ENCODE results near the gene VAV3. TPM values are rescaled to one million over a fixed set of nuclear protein-coding genes. Genes with fewer than 3 reads are reported as not detected.

Gene VAV3
- total RNA-seq, 4 donors from 2014 or later, result 0.33 to 12.1 (median 0.47) TPM

DNA sequence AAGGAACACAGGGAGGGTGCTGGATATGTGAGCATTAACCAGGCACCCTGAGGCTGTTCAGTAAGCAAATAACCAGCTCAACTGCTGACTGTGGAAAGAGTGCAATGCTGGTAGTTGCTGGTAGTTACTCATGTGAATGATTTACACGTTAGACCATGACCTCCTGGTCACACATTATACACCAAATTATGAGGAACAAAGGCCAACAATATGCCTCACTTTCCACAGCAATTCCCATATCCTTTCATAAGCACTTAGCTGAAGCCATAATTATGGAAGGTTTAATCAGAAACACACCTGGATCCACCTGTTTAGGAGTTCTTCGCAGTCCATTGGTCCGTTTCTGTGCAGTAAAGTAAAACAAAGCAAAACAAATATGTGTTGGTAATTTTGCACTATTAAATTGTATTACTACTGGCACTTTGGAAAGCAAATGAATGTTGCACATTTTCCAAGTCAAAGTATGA is 281.8 kb downstream of the VAV3 start:
- in situ Hi-C loops (cut with MboI; ENCODE audit: low sequenced_read_pairs in 4 of 4), result no loop called here
- TF ChIP-seq POLR2A (IDR thresholded peaks at IDR 0.05), result no peak
- no peak for TF ChIP-seq CTCF (IDR thresholded peaks at IDR 0.05 in 4 of 5, conservative IDR thresholded peaks at IDR 0.05 in 1 of 5)
- H3K27ac ChIP-seq, result no peak overlapping the region

GRCh38 chr1:107682467-107682866 is 282.5 kb downstream of the VAV3 start:
- TF ChIP-seq POLR2A (IDR thresholded peaks at IDR 0.05) (no peak), CTCF (IDR thresholded peaks at IDR 0.05 in 4 of 5, conservative IDR thresholded peaks at IDR 0.05 in 1 of 5) (no peak)
- Histone ChIP-seq H3K27ac (no peak overlapping the region), H3K27me3 (no peaks in the 10 kb centered on the region), H3K4me1 (no peaks in the 10 kb centered on the region), H3K9me3 (no peaks in the 10 kb centered on the region), H3K4me3 (no peak overlapping the region), H3K36me3 (no peaks in the 10 kb centered on the region)
- intact Hi-C loops (cut with DNase I; ENCODE audit: low total_unique reads) (no loop called here), in situ Hi-C loops (cut with MboI; ENCODE audit: low sequenced_read_pairs in 4 of 4) (no loop called here)
- DNase-seq (no peak), ATAC-seq (no peak)

More for the DNA sequence above, 281.8 kb downstream of the VAV3 start:
- no peaks in the 10 kb centered on the region for H3K36me3 ChIP-seq
- ATAC-seq, result no peak
- DNase-seq, result no peak
- H3K9me3 ChIP-seq, result no peaks in the 10 kb centered on the region
- no peaks in the 10 kb centered on the region for H3K27me3 ChIP-seq
- no peaks in the 10 kb centered on the region for H3K4me1 ChIP-seq
- no peak overlapping the region for H3K4me3 ChIP-seq
- intact Hi-C loops (cut with DNase I; ENCODE audit: low total_unique reads), result no loop called here

DNA sequence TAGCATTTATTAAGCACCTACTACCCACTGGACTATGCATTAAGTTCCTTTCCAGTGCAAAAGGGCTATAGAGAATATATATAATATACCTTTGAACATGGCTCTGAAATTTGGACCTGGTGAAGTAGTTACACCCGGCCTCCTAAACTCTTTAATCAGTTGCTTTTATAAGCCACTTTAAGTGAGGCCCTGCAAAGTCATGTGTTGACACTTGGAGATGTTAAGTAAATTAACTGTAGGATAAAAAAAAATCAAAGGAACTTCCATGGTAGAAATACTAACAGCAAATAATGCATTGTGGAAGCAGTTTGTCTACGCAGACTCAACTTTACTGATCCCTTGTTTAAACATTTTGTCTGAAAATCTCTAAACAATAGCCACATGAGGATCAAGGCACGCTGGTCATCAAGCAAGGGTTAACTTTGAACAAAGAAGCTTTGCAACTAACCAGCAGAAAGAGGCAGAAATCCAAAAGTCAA is 283.9 kb downstream of the VAV3 start:
- Histone ChIP-seq H3K4me1 (no peaks in the 10 kb centered on the region), H3K4me3 (no peak overlapping the region), H3K36me3 (no peaks in the 10 kb centered on the region), H3K9me3 (no peaks in the 10 kb centered on the region), H3K27me3 (no peaks in the 10 kb centered on the region), H3K27ac (no peak overlapping the region)
- TF ChIP-seq POLR2A (IDR thresholded peaks at IDR 0.05) (no peak), CTCF (IDR thresholded peaks at IDR 0.05 in 4 of 5, conservative IDR thresholded peaks at IDR 0.05 in 1 of 5) (no peak)
- in situ Hi-C loops (cut with MboI; ENCODE audit: low sequenced_read_pairs in 4 of 4) (no loop called here), intact Hi-C loops (cut with DNase I; ENCODE audit: low total_unique reads) (no loop called here)
- DNase-seq (no peak), ATAC-seq (no peak)

GRCh38 chr1:107680579-107680985 is 284.4 kb downstream of the VAV3 start:
- Histone ChIP-seq H3K4me3 (no peak overlapping the region), H3K27me3 (no peaks in the 10 kb centered on the region), H3K27ac (no peak overlapping the region), H3K4me1 (no peaks in the 10 kb centered on the region), H3K36me3 (no peaks in the 10 kb centered on the region), H3K9me3 (no peaks in the 10 kb centered on the region)
- intact Hi-C loops (cut with DNase I; ENCODE audit: low total_unique reads) (no loop called here), in situ Hi-C loops (cut with MboI; ENCODE audit: low sequenced_read_pairs in 4 of 4) (no loop called here)
- TF ChIP-seq POLR2A (IDR thresholded peaks at IDR 0.05) (no peak), CTCF (IDR thresholded peaks at IDR 0.05 in 4 of 5, conservative IDR thresholded peaks at IDR 0.05 in 1 of 5) (no peak)
- no peak for DNase-seq
- ATAC-seq, result no peak

- no peaks in the 10 kb centered on the region for H3K36me3 ChIP-seq
- H3K27ac ChIP-seq, result no peak overlapping the region
- no peak overlapping the region for H3K4me3 ChIP-seq
- no peak for DNase-seq
- intact Hi-C loops (cut with DNase I; ENCODE audit: low total_unique reads) (no loop called here), in situ Hi-C loops (cut with MboI; ENCODE audit: low sequenced_read_pairs in 4 of 4) (no loop called here)
- H3K4me1 ChIP-seq, result no peaks in the 10 kb centered on the region
- no peaks in the 10 kb centered on the region for H3K9me3 ChIP-seq
- TF ChIP-seq POLR2A (IDR thresholded peaks at IDR 0.05), result no peak
- no peak for TF ChIP-seq CTCF (IDR thresholded peaks at IDR 0.05 in 4 of 5, conservative IDR thresholded peaks at IDR 0.05 in 1 of 5)
- ATAC-seq, result no peak
- H3K27me3 ChIP-seq, result no peaks in the 10 kb centered on the region
Observed at GRCh38 chr1:107679411-107679953, 285.5 kb downstream of the VAV3 start.

All from gastrocnemius medialis (tissue), 4 donors.